NCI-H2107 treated with DMSO at 0.1 percent for 48 hours (cell line): ENCODE data around the gene FDPS.
"Not testable (repeated sequence)": the region's sequence is repeated elsewhere in the genome, so short reads cannot be mapped to it uniquely, and the experiment has no call there.

Source experiments
- DNase-seq: peaks from one replicate; lab custom pipeline; 2025; ENCODE audit not compliant: unreplicated experiment; lab: John Stamatoyannopoulos, UW

The FDPS gene

GRCh38 chr1:155285063-155285462, 23.6 kb upstream of the FDPS start:
- no peak for DNase-seq

DNA sequence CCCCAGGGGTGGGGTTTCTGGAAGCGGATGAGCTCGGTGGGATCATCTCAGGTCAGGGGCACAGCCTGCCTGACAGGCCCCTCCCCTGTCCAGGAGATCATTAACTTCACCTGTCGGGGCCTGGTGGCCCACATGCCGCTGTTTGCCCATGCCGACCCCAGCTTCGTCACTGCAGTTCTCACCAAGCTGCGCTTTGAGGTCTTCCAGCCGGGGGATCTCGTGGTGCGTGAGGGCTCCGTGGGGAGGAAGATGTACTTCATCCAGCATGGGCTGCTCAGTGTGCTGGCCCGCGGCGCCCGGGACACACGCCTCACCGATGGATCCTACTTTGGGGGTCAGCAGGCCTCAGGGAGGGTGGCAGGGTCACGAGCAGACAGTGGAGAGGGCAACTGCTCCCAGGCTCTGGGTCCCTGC, 23.0 kb upstream of the FDPS start:
- DNase-seq = no peak

DNA sequence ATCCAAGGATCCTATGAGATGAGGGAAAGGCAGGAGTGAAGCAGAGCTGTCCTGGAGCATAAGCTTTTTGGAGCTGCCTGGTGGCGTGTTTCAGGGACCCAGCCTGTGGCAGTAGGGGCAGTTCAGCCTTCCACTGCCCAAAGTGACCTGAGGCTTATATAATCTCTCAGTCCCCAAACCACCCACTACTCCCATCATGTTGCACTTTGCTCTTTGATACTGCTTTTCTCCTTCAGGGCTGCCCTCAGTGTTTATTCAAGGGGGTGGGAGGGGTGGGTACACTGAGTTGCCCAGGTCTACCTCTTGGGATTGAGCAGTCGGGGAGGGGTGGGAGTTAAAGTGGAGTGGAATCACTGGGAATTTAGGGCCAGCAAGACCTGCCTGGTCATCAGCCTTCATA, 22.1 kb upstream of the FDPS start:
- no peak for DNase-seq

GRCh38 chr1:155287987-155288543, 20.6 kb upstream of the FDPS start:
- no peak for DNase-seq

DNA sequence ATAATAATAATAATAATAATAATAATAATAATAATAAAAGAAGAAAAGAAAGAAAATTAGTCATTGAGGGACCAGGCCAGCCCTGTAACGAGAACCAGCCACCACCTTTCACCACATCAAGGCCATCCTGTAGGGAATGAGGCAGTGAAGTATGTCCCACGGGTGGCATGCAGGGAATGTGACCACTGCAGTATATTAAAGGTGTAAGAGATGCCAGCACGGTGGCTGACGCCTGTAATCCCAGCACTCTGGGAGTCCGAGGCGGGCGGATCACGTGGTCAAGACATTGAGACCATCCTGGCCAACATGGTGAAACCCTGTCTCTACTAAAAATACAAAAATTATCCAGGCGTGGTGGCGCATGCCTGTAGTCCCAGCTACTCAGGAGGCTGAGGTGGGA, 17.7 kb upstream of the FDPS start:
- DNase-seq = not testable (repeated sequence)

- DNase-seq = no peak
Measured at GRCh38 chr1:155293086-155293749, 15.4 kb upstream of the FDPS start.

GRCh38 chr1:155294520-155295182, 14.0 kb upstream of the FDPS start:
- no peak for DNase-seq

DNA sequence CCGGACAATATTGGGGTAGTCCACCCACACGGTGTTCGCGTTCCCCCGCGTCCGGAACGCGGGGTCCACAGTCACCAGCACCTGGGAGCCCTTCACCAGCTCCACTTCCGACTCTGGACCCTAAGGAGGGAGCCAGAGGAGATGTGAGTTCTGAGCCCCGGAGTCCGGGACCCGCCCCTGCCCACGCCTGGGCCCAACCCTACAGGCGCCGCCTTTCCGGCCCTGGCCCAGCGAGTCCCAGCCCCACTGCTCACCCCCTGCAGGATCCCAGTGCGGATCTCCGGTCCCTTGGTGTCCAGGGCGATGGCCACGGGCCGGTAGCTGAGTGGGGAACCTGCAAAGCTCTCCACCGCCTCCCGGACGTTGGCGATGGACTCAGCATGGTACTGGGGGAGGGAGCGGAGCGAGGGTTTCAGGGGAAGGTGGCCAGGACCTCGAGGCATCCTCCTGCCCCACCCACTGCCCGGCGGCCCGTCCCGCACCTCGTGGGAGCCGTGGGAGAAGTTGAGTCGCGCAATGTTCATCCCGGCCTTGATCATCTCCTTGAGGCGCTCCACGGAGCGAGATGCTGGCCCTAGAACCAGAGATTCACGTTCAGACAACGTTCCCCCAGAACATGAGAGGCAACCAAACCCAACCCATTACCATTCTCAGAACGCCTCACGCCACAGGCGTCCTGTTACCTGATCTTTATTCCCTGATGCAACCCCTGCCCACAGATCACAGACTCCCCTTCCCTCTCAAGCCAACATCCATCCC, 13.3 kb upstream of the FDPS start:
- DNase-seq = no peak

DNA sequence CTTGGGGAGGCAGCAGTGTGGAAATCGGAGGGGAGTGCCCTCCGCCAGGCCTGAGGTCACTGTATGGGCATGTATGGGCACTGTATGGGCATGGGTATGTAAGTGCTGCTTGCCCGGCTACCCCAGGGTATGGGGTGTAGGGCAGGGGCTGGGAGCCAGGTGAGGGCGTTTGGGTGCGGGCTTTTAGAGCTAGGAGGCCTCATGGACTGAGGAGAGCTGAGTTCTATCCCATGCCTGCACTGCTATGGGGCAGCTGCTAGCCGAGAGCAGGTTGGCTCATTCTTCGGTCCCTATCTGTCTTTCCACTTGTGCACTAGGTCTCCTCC, 12.8 kb upstream of the FDPS start:
- no peak for DNase-seq

- DNase-seq = no peak
Measured at GRCh38 chr1:155296661-155297060, 12.0 kb upstream of the FDPS start.

GRCh38 chr1:155297384-155297783, 11.3 kb upstream of the FDPS start:
- no peak for DNase-seq

GRCh38 chr1:155300024-155300423, 8.6 kb upstream of the FDPS start:
- DNase-seq = no peak

DNA sequence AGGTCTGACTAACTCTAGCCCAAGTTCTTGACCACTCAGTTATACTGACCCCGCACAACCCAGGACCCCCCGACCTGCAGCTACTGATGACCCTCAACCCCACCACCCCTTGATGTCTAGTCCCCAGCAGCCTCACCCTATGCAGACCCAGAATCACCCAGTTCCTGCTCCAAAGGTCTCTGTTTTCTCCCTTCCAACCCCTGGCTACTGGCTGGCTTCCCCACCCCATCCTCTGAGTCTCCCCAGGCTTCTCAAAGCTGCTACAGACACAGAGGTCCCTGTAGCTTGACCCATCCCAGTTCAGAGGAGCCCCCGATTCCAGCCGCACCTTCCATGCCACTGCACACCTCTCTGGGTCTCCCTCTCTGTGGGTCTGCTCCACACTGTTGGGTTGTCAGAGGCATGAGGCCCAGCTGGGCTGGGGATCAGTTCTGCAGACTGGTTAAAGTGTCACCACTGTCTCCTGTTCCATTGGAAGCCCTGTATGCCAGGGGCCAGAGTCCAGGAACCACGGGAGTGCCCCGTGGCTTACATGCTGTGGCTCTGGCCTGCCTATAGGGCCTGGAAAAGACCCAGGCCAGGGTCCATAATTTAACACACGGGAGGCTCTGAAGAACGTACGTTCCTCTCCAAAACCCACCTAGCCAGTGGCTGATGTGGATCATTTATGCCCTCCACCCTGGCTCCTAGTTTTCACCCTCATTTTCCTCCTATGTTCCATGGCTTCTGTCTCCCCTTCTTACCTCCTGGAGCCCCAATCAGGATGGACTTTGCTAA, 7.9 kb upstream of the FDPS start:
- DNase-seq = no peak

DNA sequence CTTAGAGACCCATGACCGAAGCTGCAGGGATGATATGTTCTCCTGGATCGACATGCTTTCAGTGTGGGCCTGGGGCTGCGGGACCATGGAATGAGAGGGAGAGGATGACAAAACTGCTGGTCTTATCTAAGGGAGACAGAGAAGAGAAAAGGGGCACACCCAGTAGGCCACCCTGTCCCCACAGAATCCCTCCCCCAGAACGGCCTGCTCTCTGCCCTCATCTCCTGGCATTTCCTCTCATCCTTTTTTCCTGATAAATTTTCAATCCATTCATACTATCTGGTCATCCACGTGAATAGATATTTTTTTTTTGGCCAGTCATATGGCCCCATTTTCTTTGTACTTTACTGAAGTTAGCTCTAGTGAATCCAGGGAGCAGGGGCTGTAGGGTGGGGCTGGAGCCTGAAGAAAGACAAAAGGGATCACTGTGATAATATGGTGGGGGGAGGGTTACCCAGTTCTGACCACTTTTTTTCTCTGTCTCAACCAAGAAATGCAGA, 7.3 kb upstream of the FDPS start, which contains the start of gene PKLR:
Gene PKLR, minus strand, starts transcription at position 97 of the 500 bp plus-strand sequence. Its CDS starts 43 bp downstream, at position 54.
- no peak for DNase-seq

GRCh38 chr1:155304558-155305063, 4.1 kb upstream of the FDPS start:
- DNase-seq = no peak

GRCh38 chr1:155305881-155306391, 2.7 kb upstream of the FDPS start:
- no peak for DNase-seq

GRCh38 chr1:155307247-155307740, 1.4 kb upstream of the FDPS start:
- DNase-seq = no peak

- DNase-seq = no peak
Measured at GRCh38 chr1:155309423-155310021, 856 bp downstream of the FDPS start.

GRCh38 chr1:155313261-155313660, 4.6 kb downstream of the FDPS start:
- no peak for DNase-seq

GRCh38 chr1:155316922-155317321, 8.3 kb downstream of the FDPS start:
- DNase-seq = no peak
